ENCODE measurements around the gene NIN. TPM values are rescaled to one million over a fixed set of nuclear protein-coding genes. Genes with fewer than 3 reads are reported as not detected.

The NIN gene
- total RNA-seq, 1 experiment from 2014 or later, result 26.6 TPM

DNA sequence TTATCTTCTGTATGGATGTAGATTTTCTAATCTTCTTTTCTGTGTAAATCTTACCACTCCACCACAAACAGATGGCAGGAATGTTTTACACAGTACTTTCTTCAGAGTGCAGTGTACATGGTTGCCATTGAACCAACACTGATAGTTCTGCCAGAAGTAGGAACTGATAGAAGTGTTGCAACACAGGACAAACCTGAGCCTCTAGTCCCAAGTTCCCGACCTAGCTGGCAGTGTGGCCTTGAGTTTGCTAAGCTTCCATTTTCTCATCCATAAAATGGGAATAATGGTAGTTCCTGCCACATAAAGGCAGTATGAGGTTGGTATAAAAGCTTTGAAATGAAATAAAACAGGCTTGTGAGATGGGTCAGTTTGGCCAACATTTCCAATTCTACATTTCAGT is 112.0 kb downstream of the NIN start:
- no peak overlapping the region for H3K27ac Mint-ChIP-seq (ENCODE audit: unreplicated experiment)
- no peaks in the 10 kb centered on the region for H3K9me3 Mint-ChIP-seq (ENCODE audit: low read depth, unreplicated experiment)
- no peak overlapping the region for H3K4me3 Mint-ChIP-seq (ENCODE audit: low read depth, unreplicated experiment)
- H3K4me1 Mint-ChIP-seq (ENCODE audit: low read depth, unreplicated experiment), result no peaks in the 10 kb centered on the region
- DNase-seq, result no peak
- intact Hi-C loops (cut with micrococcal nuclease; ENCODE audit: unreplicated experiment), result loop anchor here (10.0 kb wide), 1 partner anchor 54 kb away; the partner anchor contains the start of gene SAV1
- TF ChIP-seq, protein P1, sequence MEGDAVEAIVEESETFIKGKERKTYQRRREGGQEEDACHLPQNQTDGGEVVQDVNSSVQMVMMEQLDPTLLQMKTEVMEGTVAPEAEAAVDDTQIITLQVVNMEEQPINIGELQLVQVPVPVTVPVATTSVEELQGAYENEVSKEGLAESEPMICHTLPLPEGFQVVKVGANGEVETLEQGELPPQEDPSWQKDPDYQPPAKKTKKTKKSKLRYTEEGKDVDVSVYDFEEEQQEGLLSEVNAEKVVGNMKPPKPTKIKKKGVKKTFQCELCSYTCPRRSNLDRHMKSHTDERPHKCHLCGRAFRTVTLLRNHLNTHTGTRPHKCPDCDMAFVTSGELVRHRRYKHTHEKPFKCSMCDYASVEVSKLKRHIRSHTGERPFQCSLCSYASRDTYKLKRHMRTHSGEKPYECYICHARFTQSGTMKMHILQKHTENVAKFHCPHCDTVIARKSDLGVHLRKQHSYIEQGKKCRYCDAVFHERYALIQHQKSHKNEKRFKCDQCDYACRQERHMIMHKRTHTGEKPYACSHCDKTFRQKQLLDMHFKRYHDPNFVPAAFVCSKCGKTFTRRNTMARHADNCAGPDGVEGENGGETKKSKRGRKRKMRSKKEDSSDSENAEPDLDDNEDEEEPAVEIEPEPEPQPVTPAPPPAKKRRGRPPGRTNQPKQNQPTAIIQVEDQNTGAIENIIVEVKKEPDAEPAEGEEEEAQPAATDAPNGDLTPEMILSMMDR (IDR thresholded peaks at IDR 0.05; ENCODE audit: unreplicated experiment), result no peak
- H3K27me3 Mint-ChIP-seq (ENCODE audit: unreplicated experiment), result no peaks in the 10 kb centered on the region
- H3K36me3 Mint-ChIP-seq (ENCODE audit: insufficient read depth, unreplicated experiment), result no peaks in the 10 kb centered on the region
- CTCF ChIA-PET, result no interaction called here
- no TSS peak for BruUV-seq (replicated peaks)

DNA sequence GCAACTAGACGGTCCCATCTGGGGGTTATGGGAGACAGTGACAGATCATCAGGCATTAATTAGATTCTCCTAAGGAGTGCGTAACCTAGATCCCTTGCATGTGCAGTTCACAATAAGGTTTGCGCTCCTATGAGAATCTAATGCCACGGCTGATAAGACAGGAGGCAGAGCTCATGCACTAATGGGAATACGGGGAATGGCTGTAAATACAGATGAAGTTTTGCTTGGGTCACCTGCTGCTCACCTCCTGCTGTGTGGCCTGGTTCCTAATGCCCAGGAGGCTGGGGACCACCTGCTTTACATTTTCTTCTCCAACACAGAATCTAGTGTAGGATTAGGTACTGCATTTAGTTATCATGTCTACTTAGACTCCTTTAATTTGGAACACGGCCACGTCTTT is 113.2 kb downstream of the NIN start:
- BruUV-seq (replicated peaks), result no TSS peak
- no peak for DNase-seq
- CTCF ChIA-PET, result no interaction called here

DNA sequence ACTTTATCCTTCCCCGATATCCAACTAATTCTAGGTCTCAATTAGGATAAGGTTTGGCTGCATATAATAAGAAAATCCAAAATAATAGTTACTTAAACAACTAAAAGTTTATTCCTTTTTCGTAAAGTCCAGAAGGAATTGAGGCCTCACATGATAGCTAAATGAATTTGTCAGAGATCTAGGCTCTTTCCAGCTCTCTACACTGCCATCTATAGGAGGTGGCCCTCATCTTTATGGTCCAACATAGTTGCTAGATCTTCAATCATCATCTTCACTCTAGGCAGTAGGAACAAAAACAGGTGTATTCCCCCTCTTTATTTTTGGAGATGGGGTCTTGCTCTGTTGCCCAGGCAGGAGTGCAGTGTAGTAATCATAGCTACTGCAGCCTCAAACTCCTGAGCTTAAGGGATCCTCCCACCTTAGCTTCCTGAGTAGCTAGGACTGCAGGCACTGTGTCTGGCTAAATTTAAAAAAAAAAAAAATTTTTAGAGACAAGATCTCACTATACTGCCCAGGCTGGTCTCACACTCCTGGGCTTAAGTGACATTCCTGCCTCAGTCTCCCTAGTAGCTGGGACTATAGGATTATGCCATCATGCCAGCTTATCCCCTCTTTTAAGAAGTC is 116.4 kb downstream of the NIN start:
- TF ChIP-seq, protein P1 (IDR thresholded peaks at IDR 0.05; ENCODE audit: unreplicated experiment), result peak; percentile 12

More for the DNA sequence above, 113.2 kb downstream of the NIN start:
- H3K27ac Mint-ChIP-seq (ENCODE audit: unreplicated experiment), result no peak overlapping the region
- H3K27me3 Mint-ChIP-seq (ENCODE audit: unreplicated experiment), result no peaks in the 10 kb centered on the region
- no peaks in the 10 kb centered on the region for H3K4me1 Mint-ChIP-seq (ENCODE audit: low read depth, unreplicated experiment)
- TF ChIP-seq, protein P1 (IDR thresholded peaks at IDR 0.05; ENCODE audit: unreplicated experiment), result no peak
- no peak overlapping the region for H3K4me3 Mint-ChIP-seq (ENCODE audit: low read depth, unreplicated experiment)
- intact Hi-C loops (cut with micrococcal nuclease; ENCODE audit: unreplicated experiment), result loop anchor here (10.0 kb wide), 1 partner anchor 53 kb away; the partner anchor contains the start of gene SAV1
- H3K36me3 Mint-ChIP-seq (ENCODE audit: insufficient read depth, unreplicated experiment), result no peaks in the 10 kb centered on the region
- H3K9me3 Mint-ChIP-seq (ENCODE audit: low read depth, unreplicated experiment), result no peaks in the 10 kb centered on the region

DNA sequence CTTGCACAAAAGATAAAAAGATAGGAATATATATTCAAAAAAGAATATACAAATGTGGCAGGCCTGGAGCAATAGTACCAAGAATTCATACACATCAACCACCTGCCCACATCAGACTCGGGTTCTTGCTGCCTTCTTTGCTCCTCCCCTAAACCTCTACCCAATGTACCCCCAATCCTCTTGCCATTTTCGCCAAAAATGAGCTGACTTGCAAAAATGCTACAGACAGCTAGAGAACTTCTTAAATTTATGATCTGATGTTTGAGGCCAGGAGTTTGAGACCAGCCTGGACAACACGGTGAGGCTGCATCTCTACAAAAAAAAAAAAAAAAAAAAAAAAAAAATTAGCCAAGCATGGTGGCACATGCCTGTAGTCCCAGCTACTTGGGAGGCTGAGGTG is 119.9 kb downstream of the NIN start:
- Mint-ChIP-seq H3K4me1 (ENCODE audit: low read depth, unreplicated experiment) (no peaks in the 10 kb centered on the region), H3K27ac (ENCODE audit: unreplicated experiment) (no peak overlapping the region), H3K9me3 (ENCODE audit: low read depth, unreplicated experiment) (no peaks in the 10 kb centered on the region), H3K4me3 (ENCODE audit: low read depth, unreplicated experiment) (no peak overlapping the region), H3K27me3 (ENCODE audit: unreplicated experiment) (no peaks in the 10 kb centered on the region), H3K36me3 (ENCODE audit: insufficient read depth, unreplicated experiment) (no peaks in the 10 kb centered on the region)
- intact Hi-C loops (cut with micrococcal nuclease; ENCODE audit: unreplicated experiment), result loop anchor here (10.0 kb wide), 1 partner anchor 46 kb away; the partner anchor contains the start of gene SAV1
- CTCF ChIA-PET, result interaction anchor here (0.6 to 0.8 kb wide), 2 partner anchors 9 to 49 kb away, joined by 4 to 10 read pairs; no protein-coding TSS in a partner anchor
- no TSS peak for BruUV-seq (replicated peaks)
- no peak for DNase-seq
- TF ChIP-seq, protein P1 (IDR thresholded peaks at IDR 0.05; ENCODE audit: unreplicated experiment), result no peak

More for the DNA sequence above, 116.4 kb downstream of the NIN start:
- no peak overlapping the region for H3K27ac Mint-ChIP-seq (ENCODE audit: unreplicated experiment)
- no peaks in the 10 kb centered on the region for H3K27me3 Mint-ChIP-seq (ENCODE audit: unreplicated experiment)
- CTCF ChIA-PET, result interaction anchor here (0.6 to 1.5 kb wide), 11 partner anchors 9 to 146 kb away, joined by 3 to 12 read pairs (median 4); no protein-coding TSS in a partner anchor
- intact Hi-C loops (cut with micrococcal nuclease; ENCODE audit: unreplicated experiment), result loop anchor here (10.0 kb wide), 1 partner anchor 50 kb away; the partner anchor contains the start of gene SAV1
- no peaks in the 10 kb centered on the region for H3K36me3 Mint-ChIP-seq (ENCODE audit: insufficient read depth, unreplicated experiment)
- peak; percentile 21 for DNase-seq
- no peaks in the 10 kb centered on the region for H3K4me1 Mint-ChIP-seq (ENCODE audit: low read depth, unreplicated experiment)
- no TSS peak for BruUV-seq (replicated peaks)
- H3K9me3 Mint-ChIP-seq (ENCODE audit: low read depth, unreplicated experiment), result no peaks in the 10 kb centered on the region
- no peak overlapping the region for H3K4me3 Mint-ChIP-seq (ENCODE audit: low read depth, unreplicated experiment)
